ENCODE results near the gene MORC3. TPM values are rescaled to one million over a fixed set of nuclear protein-coding genes. Genes with fewer than 3 reads are reported as not detected.

The MORC3 gene
- total RNA-seq, 4 donors from 2014 or later = 36.4 to 71.1 (median 48.9) TPM

GRCh38 chr21:36297938-36298572, 21.9 kb upstream of the MORC3 start:
- no peak for TF ChIP-seq CTCF (IDR thresholded peaks at IDR 0.05; ENCODE audit: low read depth)

- TF ChIP-seq CTCF (IDR thresholded peaks at IDR 0.05; ENCODE audit: low read depth) = no peak
These were observed 13.0 kb upstream of the MORC3 start for GRCh38 chr21:36306872-36307534.

- no peak for TF ChIP-seq CTCF (IDR thresholded peaks at IDR 0.05; ENCODE audit: low read depth)
These were observed 10.0 kb upstream of the MORC3 start for GRCh38 chr21:36310016-36310415.

- TF ChIP-seq CTCF (IDR thresholded peaks at IDR 0.05; ENCODE audit: low read depth) = no peak
These were observed 3.0 kb upstream of the MORC3 start for GRCh38 chr21:36316872-36317484.

GRCh38 chr21:36320421-36321324, 676 bp downstream of the MORC3 start:
- TF ChIP-seq CTCF (IDR thresholded peaks at IDR 0.05; ENCODE audit: low read depth) = no peak

- no peak for TF ChIP-seq CTCF (IDR thresholded peaks at IDR 0.05; ENCODE audit: low read depth)
These were observed 1.5 kb downstream of the MORC3 start for GRCh38 chr21:36321325-36322082.

Data from subcutaneous adipose tissue (tissue), 4 donors.